Kidney glomerular epithelial cell (primary cell): ENCODE measurements around the gene CARD11.
"Not testable (repeated sequence)": the region's sequence is repeated elsewhere in the genome, so short reads cannot be mapped to it uniquely, and the experiment has no call there.

Experiments
- DNase-seq: peaks from one replicate; lab custom pipeline; 2025; lab: John Stamatoyannopoulos, UW

The CARD11 gene

DNA sequence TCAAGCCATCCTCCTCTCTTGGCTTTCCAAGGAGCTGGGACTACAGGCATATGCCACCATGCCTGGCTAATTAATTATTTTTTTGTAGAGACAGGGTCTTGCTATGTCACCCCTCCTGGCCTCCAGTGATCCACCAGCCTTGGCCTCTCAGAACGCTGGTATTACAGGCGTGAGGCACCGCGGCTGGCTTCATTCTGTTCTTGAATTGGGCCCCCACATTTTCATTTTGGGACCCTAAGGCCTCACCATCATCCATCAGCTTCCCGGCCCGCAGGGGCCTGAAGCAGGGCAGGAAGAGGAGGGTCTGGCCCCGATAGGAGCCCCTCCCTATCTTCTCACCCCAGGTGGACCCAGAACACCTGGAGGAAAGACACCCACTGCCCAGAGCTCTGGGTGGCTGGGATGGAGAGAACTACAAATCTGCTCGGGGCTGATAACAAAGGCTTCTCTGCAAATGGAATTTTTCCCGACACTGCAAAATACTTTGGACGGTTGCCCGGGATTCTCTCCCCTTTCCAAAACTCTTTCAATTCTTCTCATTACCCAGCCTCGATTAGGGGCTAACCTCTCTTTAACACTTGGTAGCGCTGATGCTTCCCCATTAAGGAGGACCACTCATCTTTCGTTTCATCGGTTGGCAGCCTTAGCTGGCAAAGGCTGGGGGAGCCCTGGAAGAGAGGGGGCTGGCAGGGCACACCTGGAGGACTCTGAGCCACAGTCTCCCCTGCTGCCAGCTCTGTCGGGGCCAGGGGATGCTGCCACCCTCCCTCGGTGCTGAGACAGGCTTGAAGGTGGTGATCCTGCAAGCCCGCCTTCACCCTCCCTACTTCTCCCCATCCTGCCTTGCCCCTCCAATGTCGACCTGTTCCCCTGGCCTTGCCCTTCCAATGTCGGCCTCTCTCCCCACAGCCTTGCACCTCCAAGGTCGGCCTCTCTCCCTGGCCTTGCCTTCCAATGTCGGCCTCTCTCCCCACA is 118.5 kb downstream of the CARD11 start:
- DNase-seq = no peak

DNA sequence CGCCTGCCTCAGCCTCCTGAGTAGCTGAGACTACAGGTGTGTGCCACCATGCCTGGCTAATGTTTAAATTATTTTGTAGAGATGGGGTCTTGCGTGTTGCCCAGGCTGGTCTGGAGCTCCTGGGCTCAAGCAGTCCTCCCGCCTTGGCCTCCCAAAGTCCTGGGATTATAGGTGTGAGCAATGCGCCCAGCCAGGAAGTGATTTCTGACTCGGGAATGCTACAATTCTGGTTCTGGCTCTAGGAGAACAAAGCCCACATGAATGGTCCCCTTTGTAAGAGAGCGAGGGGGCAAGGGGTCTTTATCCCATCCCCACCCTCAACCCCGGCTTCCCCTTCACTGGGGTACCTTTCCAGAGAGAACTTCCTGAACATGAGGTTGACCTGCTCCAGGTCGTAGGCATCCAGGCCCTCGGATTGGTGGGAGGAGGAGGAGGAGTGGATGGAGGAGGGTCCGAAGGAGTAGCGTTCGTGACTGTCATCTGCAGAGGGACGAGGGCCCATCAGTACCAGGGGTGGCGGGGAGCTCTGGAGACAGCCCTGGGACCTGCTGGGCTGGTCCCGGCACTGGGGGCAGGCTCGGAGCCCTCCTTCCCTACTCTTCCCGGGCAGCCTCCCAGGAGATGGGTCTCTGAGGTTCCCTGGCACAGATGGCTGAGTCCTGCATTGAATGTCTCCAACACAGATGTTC is 119.6 kb downstream of the CARD11 start:
- no peak for DNase-seq

DNA sequence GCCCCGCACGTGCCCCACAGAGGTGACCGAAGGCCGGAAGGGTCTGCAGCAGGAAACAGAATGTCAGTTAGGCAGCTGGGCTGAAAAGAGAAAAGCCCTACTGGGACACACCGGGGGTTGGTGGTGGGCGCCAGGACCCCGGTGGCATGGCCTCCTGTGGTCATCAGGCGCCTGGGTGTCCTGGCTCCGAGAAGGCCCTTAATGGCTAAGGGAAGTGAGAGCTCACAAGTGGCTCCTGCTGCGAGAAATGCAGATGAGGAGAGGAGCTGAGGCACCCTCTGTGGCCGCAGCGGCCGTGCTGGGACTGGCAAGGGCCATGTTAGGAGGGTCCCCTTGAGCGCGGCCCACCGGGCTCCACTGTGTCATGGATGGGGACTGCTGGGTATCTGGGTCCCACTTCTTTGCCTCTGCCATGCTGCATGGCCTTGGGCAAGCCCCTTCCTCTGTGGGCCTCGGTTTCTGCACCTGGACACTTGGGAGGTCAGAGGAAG is 120.3 kb downstream of the CARD11 start:
- no peak for DNase-seq

DNA sequence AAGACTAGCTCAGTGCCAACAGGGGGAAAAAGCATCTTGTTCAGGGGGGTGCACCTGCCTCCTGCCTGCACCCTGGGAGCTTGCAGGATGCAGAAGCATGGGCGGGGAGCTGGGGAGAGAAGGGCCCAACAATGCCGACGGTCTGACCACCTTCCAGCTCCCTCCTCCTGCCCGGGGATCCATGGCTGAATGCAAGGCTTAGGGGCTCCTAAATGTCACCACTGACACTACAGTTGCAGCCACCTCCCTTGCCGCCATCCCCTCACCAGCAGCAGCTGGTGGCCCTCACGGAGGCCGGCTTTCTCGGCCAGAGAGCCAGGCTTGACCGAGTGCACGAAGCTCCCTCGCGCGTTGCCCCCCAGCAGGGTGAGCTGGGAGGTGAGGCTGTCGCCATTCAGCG is 120.8 kb downstream of the CARD11 start:
- no peak for DNase-seq

DNA sequence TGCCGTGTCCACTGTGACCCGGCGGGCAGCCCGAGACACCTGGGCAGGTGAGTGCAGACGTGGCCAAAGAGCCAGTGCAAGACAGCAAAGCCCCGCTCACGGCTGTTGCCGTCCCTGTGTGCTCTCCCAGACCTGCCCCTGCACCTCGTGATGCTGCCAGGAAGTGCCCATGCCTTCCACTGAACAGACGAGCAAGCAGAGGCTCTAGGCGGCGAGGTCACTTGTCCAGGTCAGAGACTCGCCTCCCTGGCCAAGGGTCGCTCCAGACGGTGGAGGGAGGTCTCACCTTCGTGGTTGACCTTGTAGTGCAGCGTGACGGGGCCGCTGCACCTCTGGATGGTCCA is 121.3 kb downstream of the CARD11 start:
- DNase-seq = no peak

DNA sequence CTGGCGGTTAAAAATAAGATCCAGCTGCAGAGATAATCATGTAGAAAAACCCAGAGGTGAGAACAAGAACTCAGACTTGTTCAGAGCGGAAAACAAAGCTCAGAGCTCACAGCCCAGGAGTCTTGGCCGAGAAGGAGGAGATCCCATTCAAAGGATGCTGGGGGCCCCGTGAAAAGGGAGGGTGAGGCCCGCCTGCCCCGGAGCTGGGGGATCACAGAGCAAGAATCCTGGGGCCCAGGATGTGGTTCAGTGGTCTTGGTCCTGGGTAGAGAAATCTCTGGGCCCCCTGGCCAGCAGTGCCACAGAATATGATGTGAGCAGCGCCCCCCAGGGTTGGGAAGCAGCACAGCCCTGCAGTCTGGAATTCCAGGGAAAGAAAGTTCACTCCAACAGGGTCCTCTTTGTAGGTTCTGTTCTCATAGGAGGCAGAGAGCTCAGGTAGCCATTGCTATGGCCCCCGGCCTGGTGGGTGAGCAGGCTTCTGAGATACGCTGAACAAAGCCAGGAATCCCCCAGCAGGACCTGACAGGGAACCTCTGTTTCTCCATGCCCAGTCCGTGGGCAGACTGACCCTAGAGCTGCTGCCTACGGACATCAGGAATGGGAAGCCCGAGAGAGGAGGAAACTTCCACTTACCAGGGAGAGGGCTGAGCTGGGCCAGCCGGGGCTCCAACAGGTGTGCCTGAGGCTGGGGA is 121.9 kb downstream of the CARD11 start:
- no peak for DNase-seq

DNA sequence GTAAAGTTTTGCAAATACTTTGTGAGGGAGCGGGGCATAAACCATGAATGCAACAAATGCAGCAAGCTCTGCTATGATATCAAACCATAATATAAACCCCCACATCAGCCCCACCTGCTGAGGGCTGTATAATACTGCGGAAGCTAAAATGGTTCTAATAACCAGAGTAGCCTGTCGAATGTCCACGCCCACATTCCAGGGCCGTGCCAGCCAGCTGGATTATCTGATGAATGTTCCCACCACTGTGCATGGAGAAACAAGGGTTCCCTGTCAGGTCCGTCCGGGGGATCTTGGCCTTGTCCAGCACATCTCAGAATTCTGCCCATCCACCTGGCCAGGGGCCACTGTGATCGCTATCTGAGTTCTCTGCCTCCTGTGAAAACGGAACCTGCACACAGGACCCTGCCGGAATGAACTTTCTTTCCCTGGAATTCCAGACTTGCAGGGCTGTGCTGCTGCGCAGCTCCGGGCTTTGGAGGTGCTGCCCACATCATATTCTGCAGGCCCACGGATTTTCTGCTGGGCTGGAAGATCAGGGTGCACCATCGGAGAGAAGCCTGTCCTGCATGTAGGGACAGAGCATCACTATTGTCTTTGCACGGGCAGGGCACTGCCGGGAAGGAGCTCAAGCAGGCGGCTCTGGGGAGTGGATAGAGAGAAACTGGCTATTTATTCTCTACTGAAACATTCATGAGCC is 122.6 kb downstream of the CARD11 start:
- DNase-seq = no peak

DNA sequence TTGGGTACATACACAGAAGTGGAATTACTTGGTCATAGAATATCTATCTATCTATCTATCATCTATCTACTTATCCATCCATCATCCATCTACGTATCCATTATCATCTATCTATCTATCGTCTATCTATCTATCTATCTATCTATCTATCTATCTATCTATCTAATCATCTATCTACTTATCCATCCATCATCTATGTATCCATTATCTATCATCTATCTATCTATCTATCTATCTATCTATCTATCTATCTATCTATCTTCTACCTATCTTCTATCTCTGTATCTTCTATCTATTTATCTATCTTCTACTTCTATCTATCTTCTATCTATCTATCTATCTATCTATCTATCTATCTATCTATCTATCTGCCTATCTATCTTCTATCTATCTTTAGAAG is 123.2 kb downstream of the CARD11 start:
- not testable (repeated sequence) for DNase-seq

DNA sequence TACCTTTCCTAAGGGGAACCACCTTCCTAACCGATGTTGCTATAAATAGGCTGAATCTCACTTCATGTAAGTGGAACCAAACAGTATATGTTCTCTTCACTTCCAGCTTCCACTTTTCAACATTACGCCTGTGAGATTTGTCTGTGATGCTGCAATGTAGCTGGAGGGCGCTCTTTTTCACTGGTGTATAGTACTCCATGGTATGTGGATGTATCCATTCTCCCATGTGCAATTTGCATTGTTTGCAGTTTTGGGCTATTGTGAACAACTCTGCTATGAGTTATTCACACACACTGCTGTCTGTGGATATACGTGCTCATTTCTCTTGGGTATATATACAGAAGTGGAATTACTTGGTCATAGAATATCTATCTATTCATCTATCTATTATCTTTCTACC is 123.6 kb downstream of the CARD11 start:
- no peak for DNase-seq

DNA sequence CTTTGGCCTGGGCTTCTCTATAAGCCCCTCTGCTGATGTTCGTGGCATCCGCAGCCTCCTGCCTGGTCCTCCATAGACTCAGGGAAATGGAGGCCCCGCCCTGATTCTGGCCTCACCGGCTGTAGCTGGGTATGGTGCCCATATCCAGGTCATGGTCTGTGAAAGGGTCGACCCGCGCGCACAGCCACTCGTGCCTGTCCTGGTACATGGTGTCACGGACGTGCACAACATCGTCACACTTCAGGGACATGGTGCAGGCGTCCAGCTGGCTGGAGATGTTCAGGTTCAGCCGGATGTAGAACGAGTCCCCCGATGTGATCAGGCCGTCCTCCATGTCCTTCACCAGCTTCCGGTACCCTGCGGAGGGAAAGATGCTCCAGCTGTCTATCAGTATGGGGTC is 124.4 kb downstream of the CARD11 start:
- DNase-seq = no peak

DNA sequence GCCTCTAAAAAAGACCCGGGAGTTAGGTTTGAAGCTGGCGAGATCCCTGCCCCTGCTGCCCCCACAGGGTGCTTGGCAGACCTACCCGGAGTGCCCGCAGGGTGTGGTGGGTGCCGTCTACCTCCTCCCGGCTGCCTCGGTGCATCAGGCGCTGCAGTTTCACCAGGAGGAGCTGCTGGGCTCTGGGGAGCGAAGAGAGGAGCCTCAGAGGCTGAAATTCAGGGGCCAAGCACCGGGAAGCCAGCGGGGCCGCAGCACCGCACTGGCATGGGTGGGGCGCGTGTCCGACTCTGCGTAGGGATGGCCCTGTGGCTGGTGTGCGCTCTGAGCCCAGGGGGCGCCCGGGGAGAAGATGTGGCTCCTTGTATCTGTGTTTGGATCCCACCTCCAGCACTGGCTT is 125.3 kb downstream of the CARD11 start:
- DNase-seq = no peak

DNA sequence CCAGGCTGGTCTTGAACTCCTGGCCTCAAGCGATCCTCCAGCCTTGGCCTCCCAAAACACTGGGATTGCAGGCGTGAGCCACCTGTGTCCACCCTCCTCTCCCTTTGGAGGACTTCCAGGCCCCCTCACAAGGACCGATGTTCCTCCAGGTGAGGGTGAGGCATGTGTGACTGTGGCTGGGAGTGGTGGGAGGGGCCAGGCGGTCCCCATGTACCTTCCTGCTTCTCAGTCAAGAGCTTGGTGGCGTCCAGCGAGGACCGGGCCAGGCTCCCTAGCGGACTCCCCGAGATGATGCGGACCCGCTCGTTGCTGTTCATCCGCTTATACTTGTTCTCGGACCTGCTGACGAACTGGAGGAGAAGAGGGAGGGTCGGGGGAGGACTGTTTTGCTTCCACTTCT is 128.6 kb downstream of the CARD11 start:
- DNase-seq = no peak

DNA sequence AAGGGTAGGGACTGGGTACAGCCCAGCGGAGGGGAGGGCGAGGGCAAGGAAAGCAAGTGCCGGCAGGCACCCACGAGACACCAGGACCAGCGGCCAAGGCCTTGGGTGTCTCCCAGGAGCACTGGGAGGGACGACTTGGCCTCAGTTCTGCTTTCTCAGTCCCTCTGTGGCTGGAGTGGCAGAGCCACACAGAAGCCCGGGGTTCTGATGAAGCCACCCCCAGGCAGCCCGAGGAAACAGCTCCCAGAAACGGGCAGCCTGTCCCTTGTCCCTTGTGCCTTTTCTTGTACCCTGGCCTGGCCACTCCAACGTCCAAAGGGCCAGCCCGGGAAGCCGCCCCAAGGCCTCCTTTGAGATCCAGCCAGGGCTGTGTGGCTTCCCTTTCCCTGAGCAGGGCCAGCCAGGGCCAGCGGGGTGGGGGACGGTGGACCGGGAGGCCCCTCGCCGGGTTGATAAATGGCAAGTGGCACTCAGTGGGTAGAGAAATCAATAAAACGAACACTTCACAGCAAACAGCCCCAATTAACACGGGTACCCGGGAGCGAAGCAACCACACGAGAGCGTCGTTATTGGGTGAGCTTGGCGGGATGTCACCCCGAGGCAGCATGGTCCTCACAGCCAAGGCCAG is 129.8 kb downstream of the CARD11 start:
- DNase-seq = no peak

DNA sequence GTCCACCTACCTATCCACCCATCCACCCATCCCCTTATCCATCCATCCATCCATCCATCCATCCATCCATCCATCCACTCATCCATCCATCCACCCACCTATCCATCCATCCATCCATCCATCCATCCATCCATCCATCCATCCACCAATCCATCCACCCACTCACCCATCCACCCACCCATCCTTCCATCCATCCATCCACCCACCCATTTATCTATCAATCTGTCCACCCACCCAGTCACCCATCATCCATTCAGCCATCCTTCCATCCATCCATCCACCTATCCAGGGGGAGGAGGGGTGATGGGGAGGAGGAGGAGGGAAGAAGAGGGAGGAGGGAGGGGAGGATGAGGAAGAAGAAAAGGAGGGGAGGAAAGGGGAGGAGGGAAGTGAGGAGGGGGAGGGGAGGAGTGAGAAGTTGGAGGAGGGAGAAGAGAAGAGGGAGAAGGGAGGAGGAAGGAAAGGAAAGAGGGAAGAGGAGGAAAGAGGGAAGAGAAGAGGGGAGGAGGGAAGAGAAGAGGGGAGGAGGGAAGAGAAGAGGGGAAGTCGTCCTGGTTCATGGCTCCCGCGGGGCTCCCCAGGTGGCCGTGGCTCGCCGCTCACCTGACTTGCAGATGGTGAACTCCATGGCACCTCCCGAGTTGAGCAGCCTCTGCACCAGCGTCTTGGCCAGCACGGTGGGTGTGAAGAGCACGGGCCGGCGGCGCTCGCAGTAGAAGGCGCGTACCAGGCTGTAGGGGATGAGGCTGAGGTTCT is 130.8 kb downstream of the CARD11 start:
- DNase-seq = no peak

DNA sequence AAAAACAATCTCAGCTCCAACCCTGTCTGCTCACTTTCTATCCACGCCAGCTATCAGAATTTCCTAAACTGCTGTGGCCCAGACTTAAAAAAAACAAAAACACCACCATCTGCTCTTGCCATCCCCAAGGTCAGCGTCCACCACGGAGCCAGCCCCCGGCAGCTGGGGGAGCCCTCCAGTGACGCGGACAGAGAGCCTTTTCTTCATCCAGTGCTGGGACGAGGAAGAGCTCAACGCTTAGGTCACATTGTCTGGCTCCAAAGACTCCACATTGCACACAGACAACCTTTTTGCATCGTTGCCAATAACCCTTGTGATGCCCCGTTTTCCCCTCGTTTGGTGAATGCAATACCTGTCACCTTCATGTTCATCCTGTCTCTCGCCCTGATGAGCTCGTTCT is 132.2 kb downstream of the CARD11 start:
- DNase-seq = no peak

DNA sequence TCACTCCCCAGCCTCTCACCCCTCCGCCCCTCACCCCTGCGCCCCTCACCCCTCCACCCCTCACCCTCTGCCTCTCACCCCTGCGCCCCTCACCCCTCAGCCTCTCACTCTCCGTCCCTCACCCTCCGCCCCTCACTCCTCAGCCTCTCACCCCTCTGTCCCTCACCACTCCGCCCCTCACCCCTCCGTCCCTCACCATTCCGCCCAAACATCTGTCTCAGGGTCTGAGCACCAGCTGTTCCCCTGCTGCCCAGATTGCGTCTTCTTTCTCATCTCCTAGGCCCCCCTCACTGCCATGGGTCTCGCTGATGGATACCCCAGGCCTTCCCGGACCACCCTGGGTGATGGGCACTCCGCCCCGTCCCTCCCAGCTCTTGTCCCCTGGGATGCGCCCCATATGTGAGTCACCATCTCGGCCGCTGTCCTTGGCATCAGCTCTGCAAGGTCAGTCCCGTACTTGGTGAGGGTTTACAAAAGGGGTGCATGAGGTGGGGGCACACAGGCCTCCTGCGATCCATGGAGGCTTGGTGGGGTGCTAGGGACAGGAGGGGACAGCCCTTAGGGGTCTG is 134.1 kb downstream of the CARD11 start:
- DNase-seq = no peak

DNA sequence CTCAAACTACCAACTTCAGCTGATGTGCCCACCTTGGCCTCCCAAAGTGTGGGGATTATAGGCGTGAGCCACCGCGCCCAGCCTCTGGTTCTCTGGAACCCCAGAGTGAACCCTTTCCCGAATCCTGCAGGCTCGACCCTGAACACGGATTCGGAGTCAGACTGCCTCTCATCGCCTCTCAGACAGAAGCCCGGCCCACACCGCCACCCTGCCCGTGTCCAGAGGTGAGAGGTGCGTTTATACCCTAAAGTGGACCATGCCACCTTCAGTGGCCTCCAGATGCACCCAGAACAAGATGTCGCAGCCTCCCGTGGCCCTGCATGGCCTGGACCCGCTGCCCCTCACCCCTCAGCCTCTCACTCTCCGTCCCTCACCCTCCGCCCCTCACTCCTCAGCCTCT is 134.6 kb downstream of the CARD11 start:
- DNase-seq = no peak

DNA sequence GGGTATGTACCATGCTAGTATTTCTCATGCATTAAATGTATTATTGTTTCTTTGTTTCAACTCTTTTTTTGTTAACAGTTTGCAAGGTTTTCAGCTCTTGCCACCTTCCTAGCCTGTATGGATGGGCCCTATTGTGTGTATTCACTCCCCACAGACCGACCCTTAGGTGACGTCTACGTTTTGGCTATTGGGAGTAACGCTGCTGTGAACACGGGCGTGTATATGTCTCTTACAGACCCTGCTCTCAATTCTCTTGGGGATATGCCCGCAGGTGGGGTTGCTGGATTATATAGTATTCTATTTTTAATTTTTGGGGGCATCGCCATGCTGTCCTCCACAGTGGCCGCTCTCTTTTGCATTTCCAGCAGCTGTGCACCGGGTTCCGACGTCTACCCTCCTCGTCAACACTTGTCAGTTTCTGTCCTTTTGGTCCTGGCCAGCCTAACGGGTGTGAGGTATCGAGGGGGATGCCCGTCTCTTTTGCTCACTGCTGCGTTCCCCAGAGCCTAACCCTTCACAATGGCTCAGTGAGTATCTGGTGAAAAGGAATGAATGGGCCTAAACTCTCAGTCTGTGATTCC is 135.5 kb downstream of the CARD11 start:
- no peak for DNase-seq

DNA sequence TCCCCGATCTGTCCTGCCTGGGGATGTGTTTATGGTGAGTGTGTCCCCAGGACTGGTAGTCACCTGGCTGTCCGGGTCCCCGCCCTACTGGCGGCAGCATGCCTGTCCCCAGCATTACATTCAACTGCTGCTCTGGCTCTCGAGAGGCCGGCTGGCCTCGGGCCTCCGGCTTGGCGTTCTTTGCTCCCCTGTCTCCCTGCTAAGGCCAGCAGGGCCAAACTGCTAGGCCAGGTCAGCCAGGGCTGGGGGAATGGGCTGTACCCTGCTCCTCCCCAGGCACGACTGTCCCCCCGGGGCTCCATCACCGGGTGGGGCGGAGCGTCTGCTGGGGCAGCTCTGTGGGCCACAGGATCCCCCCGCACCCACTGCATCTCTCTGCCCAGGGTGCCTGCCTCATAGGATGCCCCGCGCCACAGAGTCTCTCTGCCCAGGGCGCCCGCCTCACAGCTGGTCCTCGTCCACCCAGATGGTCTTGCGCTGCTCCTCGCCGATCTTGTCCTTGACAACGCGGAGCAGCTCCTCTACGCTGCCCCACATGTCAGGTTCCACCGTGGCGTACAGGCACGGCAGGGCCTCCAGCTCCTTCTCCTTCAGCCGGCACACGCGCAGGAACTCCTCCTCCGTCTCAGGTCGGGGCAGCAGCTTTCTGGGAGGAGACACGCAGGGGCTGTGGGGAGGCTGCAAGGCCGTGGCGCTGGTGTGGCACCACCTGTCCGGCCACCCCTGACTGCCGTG is 137.3 kb downstream of the CARD11 start:
- DNase-seq = no peak
